ENCODE data around the gene UFSP1.
A peak's percentile ranks its signal among the peaks of the same experiment; 100 is the strongest.

UFSP1 gene

DNA sequence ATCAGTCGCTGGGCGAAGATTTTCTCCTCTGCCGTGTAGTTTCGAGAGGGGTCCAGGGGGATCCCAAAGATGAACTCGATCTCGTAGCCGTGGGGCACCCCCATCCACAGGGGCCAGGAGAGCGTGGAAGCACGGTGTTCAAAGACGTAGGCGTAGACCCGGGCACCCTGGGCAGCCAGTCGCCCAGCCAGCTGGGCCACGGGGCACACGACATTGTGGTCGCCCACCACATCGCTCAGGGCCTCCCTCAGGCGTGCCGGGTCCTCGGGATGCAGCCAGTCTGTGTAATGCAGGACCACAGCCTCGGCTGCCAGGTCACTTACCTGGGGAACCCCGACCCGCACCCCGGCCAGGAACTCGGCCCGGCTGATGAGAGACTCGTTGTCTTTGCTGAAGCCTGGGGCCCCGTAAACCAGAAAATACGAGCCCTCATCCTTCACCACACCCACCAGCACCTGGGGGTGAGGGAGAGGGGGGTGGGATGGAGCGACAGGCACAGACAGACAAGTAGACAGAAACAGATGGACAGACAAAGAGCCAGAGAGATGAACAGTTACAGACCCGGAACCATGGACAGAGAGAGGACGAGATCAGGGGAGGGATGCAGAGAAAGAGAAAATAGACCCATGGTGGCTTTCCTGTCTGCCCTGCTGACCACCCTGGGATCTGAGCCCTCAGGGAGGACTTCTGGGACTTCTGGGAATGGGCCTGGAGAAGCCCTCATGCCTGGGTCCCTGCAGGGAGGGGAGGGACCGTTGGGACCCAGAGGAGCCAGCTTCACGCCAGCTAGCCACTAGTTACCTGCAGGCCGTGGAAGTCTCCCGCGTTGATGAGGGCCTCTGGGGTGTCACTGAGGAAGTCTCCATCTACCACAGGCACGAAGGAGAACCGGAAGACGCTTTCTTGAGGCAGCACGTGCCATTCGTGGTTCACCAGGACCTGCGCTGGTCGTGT, 3.1 kb upstream of the UFSP1 start:
- Histone ChIP-seq H3K4me3 (replicated peaks; ENCODE audit: low read depth, low read length) (no peak overlapping the region), H3K27me3 (replicated peaks; ENCODE audit: control insufficient read depth, insufficient read depth, low read length) (peaks cover 5% of the 10 kb centered on the region), H3K36me3 (ENCODE audit: control insufficient read depth, insufficient read depth, low read length) (peaks cover 3% of the 10 kb centered on the region)
- TF ChIP-seq, protein P1, sequence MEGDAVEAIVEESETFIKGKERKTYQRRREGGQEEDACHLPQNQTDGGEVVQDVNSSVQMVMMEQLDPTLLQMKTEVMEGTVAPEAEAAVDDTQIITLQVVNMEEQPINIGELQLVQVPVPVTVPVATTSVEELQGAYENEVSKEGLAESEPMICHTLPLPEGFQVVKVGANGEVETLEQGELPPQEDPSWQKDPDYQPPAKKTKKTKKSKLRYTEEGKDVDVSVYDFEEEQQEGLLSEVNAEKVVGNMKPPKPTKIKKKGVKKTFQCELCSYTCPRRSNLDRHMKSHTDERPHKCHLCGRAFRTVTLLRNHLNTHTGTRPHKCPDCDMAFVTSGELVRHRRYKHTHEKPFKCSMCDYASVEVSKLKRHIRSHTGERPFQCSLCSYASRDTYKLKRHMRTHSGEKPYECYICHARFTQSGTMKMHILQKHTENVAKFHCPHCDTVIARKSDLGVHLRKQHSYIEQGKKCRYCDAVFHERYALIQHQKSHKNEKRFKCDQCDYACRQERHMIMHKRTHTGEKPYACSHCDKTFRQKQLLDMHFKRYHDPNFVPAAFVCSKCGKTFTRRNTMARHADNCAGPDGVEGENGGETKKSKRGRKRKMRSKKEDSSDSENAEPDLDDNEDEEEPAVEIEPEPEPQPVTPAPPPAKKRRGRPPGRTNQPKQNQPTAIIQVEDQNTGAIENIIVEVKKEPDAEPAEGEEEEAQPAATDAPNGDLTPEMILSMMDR (IDR thresholded peaks at IDR 0.05; ENCODE audit: insufficient read depth, low read length, poor library complexity, severe bottlenecking): no peak
- DNase-seq (ENCODE audit: extremely low read depth, insufficient read length): no peak

GRCh38 chr7:100891568-100892247, 2.2 kb upstream of the UFSP1 start:
- no peak overlapping the region for H3K4me3 ChIP-seq (replicated peaks; ENCODE audit: low read depth, low read length)
- peaks cover 5% of the 10 kb centered on the region for H3K27me3 ChIP-seq (replicated peaks; ENCODE audit: control insufficient read depth, insufficient read depth, low read length)
- TF ChIP-seq, protein P1 (IDR thresholded peaks at IDR 0.05; ENCODE audit: insufficient read depth, low read length, poor library complexity, severe bottlenecking): no peak
- DNase-seq (ENCODE audit: extremely low read depth, insufficient read length): no peak
- peaks cover 11% of the 10 kb centered on the region for H3K36me3 ChIP-seq (ENCODE audit: control insufficient read depth, insufficient read depth, low read length)

DNA sequence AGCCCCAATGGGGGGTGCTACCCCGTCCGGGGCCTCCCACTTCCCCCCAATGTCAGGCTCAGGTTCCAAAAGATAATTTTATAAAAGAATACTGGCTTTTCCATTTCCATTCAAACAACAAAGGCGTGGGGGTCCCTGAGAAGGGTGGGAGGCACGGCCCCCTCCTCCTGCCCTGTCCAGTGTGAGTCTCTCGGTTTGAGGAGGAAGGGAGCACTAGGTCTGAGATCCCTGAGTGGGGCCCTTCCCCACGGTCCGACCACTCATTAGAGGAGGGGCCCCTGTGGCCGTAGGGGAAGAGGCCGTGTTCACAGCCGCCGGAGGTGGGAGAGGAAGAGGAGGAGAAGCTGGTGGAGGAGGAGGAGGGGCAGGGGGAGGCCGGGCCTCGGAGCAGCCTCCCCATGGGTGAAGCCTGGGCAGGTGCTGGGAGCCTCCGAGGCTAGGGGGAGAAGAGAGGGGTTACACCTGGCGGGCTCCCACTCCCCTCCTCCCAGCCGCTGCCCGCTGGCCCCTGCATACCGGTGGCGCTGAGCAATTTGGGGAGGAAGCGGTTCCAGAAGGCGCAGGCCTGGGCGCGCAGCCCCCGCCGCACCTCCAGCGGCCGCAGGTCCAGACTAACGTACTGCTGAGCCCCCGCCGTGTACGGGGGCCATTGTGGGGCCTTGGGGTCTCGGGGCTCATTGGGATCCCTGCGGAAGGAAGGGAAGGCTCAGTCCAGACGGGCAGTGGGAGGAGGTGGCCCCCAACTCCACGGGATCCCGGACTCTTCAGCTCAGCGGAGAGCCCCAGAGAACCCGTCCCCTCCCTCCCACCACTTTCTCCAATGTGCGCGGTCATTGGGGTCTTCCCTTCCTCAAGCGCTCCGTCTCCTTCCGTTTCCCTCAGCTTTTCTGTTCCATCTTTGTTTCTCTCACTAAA, 1.4 kb upstream of the UFSP1 start:
- Histone ChIP-seq H3K27me3 (replicated peaks; ENCODE audit: control insufficient read depth, insufficient read depth, low read length) (no peaks in the 10 kb centered on the region), H3K4me3 (replicated peaks; ENCODE audit: low read depth, low read length) (peak overlapping the region; percentile 57)
- DNase-seq (ENCODE audit: extremely low read depth, insufficient read length): no peak

GRCh38 chr7:100888291-100888987, 1.1 kb downstream of the UFSP1 start:
- DNase-seq (ENCODE audit: extremely low read depth, insufficient read length): no peak
- H3K27me3 ChIP-seq (replicated peaks; ENCODE audit: control insufficient read depth, insufficient read depth, low read length): no peaks in the 10 kb centered on the region
- TF ChIP-seq, protein P1 (IDR thresholded peaks at IDR 0.05; ENCODE audit: insufficient read depth, low read length, poor library complexity, severe bottlenecking): no peak
- peaks cover 33% of the 10 kb centered on the region for H3K36me3 ChIP-seq (ENCODE audit: control insufficient read depth, insufficient read depth, low read length)
- peak overlapping the region; percentile 84 for H3K4me3 ChIP-seq (replicated peaks; ENCODE audit: low read depth, low read length)

More for the DNA sequence above, 1.4 kb upstream of the UFSP1 start:
- TF ChIP-seq, protein P1 (IDR thresholded peaks at IDR 0.05; ENCODE audit: insufficient read depth, low read length, poor library complexity, severe bottlenecking): no peak
- H3K36me3 ChIP-seq (ENCODE audit: control insufficient read depth, insufficient read depth, low read length): peaks cover 18% of the 10 kb centered on the region

Measured in GM06990 (cell line).